Adipose tissue (tissue), 3 donors: Measurements from ENCODE around the gene SORL1. TPM values are rescaled to one million over a fixed set of nuclear protein-coding genes. Genes with fewer than 3 reads are reported as not detected.
"Not testable (repeated sequence)": the region's sequence is repeated elsewhere in the genome, so short reads cannot be mapped to it uniquely, and the experiment has no call there.

Experiments used
- H3K27ac ChIP-seq: one replicate; pipeline ENCODE4 v1.5.1; 2013; ENCODE audit warnings: low read depth, low read length
- WGBS, 3 donors: extraction: QIAGEN DNeasy Blood & Tissue Kit; methylation state at CpG; one replicate each; pipeline ENCODE4 v1.1.7; 2013; 5-methylcytosine and 5-hydroxymethylcytosine counted together
- polyA plus RNA-seq, 3 donors: library from polyadenylated mRNA; stranded (reverse); fragments of 200-250 nt; gene quantifications; one replicate each; pipeline ENCODE4 v1.2.3, GENCODE V29; 2013
- donor health status: healthy with polysubstance abuse.
- donor health status: Bipolar disorder and iron deficiency.
- donor health status: healthy.

SORL1 gene
- polyA plus RNA-seq, 3 donors: 3.2 to 5.4 (median 3.4) TPM

DNA sequence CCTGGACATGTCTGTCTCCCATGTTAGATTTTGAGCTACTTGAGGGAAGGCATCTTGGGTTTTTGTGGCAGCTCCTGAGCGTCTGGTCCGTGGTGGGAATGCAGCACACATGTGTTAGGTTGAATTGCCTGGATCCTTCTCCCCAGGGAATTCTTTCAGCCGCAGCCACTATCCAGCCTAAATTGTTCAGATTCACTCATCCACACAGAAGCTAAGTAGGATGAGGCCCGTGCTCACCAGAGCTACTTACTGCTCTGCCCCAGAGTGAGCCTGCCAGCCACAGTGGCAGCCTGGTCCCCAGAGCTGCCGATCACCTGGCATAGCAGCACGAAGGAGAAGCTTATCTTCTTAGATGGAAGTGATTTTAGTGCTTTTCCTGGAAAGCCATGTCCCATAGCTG lies 35.1 kb downstream of the SORL1 start:
- WGBS, 3 donors: 72 to 80% (median 78%) methylated on average over 6 of the region's 6 CpGs
- H3K27ac ChIP-seq: no peak overlapping the region

GRCh38 chr11:121488170-121488569 lies 36.1 kb downstream of the SORL1 start:
- WGBS, 3 donors: 72 to 83% (median 83%) methylated on average over 2 of the region's 2 CpGs

DNA sequence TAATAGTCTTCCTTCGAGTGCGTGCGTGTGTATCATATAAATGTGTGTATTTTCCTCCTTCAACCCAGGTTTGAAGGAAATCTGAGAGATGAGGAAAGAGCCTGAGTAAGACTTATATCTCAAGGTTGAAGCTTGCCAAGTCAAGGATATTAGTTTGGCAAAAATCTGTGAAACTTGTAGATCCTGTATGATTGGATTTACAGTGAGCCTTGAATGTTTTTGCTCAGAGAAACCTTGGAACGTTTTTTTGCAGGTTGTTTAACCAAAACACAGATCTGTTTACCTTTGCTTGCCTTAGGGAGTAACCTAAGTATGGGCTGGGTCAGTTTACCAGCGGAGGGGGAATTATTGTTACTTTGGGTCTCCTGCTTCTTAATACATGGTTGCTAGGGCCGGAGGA lies 36.5 kb downstream of the SORL1 start:
- 76 to 87% (median 86%) methylated on average over 6 of the region's 6 CpGs for WGBS, 3 donors
- H3K27ac ChIP-seq: no peak overlapping the region

More at GRCh38 chr11:121488170-121488569, 36.1 kb downstream of the SORL1 start:
- H3K27ac ChIP-seq: no peak overlapping the region

DNA sequence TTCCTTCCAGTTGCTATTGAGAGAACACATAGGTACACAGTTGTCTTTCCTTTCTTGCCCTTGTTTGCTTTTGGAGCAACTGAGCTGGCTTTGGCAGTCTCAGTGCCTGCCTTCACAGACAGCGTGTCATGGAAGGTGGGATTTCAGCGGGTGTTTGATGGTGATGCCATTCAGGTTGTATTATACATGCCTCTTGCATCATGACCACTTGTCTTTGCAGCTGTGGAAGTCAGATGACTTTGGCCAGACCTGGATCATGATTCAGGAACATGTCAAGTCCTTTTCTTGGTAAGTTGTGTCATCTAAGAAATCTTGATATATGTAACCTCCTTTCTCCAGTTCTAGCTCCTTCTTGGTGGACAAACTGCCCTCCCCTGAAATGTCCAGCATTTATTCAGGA lies 37.7 kb downstream of the SORL1 start:
- WGBS, 3 donors: 88 to 97% (median 93%) methylated on average over 2 of the region's 2 CpGs
- no peak overlapping the region for H3K27ac ChIP-seq

- WGBS, 3 donors: 64 to 80% (median 67%) methylated on average over 7 of the region's 7 CpGs
- no peak overlapping the region for H3K27ac ChIP-seq
These were observed 42.4 kb downstream of the SORL1 start for GRCh38 chr11:121494355-121495099.

GRCh38 chr11:121497176-121497998 lies 45.3 kb downstream of the SORL1 start:
- H3K27ac ChIP-seq: no peak overlapping the region
- 73 to 91% (median 74%) methylated on average over 5 of the region's 5 CpGs for WGBS, 3 donors

DNA sequence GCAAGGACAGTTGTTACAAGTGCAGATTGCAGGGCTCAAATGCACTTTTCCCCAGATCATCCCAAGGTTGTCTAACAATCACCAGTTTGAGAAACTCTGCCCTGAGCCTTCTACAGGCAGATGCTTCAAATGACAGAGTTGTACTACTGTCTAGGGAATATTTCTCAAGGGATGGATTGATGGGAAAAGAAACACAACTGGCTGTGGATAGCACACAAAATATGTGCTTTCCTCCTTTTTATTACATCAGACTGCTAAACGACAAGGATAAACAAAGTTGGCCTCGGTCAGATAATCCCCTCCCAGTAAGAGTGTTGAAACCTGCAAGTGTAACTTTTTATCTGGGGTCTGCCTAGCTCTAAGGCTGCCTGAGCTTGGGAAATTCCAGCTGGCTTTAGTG lies 47.3 kb downstream of the SORL1 start:
- no peak overlapping the region for H3K27ac ChIP-seq
- WGBS, 3 donors: 12 to 21% (median 15%) methylated on average over 2 of the region's 2 CpGs

GRCh38 chr11:121500275-121500674 lies 48.2 kb downstream of the SORL1 start:
- H3K27ac ChIP-seq: no peak overlapping the region
- WGBS, 3 donors: 50 to 91% (median 64%) methylated on average over 2 of the region's 2 CpGs

DNA sequence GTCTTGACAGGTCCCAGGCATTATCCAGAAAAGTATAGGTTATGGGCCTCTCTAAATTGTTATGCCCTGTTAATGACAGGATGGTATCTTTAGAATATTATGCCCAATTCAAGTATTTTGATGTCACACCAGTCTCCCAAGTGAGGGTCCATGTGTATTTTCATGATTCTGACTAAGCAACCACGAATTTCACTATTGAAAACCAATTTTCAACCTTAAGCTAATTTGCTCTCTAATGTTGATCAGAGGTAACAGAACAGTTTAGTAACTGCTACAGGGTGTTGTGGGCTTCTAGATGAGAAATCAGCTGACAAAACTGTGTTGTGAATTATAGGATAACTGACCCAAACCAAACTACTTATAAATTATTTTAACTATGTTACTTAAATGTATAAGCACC lies 48.6 kb downstream of the SORL1 start:
- H3K27ac ChIP-seq: no peak overlapping the region
- 63 to 84% (median 78%) methylated on average over 1 of the region's 1 CpG for WGBS, 3 donors

DNA sequence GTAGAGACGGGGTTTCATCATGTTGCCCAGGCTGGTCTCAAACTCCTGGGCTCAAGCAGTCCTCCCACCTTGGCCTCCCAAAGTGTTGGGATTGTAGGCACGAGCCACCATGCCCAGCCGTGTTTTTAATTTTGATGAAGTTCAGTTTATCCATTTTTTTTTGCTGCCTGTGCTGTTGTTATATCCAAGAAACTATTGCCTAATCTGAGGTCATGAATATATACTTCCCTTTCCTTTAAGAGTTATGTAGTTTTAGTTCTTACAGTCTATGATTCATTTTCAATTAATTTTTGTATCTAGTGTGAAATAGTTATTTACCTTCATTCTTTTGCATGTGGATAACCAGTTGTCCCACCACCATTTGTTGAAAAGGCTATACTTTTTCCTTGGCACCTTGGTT lies 50.9 kb downstream of the SORL1 start:
- 42 to 76% (median 73%) methylated on average over 3 of the region's 3 CpGs for WGBS, 3 donors
- no peak overlapping the region for H3K27ac ChIP-seq

DNA sequence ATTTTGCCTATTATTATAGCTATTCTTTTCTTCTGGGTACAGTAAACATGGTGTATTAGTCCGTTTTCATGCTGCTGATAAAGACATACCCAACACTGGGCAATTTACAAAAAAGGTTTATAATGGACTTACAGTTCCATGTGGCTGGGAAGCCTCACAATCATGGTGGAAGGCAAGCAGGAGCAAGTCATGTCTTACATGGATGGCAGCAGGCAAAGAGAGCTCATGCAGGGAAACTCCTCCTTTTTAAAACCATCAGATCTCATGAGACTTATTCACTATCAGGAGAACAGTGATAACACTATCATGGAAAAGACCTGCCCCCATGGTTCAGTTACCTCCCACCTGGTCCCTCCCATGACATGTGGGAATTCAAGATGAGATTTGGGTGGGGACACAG lies 54.1 kb downstream of the SORL1 start:
- 65 to 86% (median 78%) methylated on average over 1 of the region's 1 CpG for WGBS, 3 donors
- not testable (repeated sequence) for H3K27ac ChIP-seq

DNA sequence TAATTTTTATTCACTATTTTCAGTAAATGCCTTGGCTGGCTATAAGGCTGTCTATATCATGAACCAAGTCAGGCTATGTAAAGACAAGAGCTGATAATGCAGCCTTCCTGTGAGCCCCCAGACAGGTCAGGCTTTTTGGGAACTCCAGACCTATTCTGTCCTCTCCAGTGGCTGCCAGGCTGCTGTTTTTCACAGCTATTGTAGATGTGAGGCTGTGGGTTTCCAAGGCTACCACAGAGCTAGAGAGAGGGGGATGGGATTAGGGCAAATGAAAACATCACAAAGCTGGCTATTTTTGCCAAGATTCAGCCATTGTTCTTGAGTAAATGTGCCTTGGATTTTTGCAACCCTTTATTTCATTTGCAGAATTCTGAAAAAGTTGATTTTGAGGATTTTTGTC lies 56.3 kb downstream of the SORL1 start:
- no peak overlapping the region for H3K27ac ChIP-seq

DNA sequence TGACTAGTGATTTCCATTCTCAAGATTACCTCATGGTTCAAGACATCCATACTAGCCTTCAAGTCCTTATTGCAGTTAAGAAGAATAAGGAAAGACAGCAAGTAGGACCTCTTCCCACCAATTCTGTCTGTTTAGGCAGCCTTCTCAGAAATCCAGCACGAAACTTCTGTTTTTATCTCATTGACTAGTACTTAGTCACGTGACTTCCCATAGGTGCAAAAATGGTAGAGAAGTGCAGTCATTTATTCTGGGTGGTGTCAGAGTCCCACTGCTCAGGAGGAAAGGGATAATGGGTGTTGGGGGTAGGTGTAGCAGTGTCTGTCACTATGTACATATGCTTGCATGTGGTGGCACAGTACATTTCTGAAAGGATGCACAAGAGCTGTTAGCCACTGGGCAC lies 58.3 kb downstream of the SORL1 start:
- no peak overlapping the region for H3K27ac ChIP-seq
- WGBS, 3 donors: 77 to 82% (median 82%) methylated on average over 2 of the region's 2 CpGs

DNA sequence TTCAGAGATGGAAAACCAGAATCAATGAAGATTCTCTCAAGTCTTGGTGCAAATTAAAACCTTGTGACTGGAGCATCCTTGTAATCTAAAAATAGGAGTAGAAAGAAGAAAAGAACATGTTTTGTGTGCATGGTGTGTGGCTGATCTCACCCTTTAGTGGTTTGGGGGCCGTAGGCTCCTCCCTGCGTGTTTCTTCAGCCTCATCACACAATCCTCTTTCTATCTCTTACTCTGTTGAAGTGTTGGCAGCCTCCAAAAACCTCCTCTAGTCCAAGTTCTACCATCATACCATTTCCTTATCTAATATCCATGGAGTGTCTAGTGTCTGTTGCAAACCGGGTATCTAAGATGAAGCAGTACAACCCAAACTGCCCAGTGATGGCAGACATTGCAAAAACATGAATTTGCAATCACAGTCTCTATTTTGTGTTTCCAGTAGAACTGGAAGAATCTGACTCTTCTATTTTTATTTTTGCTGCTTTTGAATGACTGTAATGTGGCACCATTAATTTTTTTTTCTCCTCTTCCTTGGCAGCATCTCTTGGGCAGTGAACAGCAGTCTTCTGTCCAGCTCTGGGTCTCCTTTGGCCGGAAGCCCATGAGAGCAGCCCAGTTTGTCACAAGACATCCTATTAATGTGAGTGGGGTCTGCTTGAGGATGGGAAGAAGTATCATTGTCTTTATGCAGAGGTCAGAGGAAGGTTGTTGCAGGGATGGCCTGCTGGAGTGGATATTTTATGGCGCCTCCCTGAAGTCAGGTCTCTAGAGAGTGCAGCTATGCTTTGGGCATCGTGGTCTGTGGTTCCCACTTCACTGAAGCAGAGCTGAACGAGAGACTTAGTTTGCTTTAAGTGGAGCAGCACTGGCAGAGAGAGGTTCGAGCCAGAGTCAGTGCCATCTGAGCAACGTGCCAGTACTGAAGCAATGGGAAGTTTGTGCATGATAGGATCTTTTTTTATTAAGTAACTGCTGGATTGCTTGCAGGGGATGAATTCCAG lies 60.7 kb downstream of the SORL1 start:
- no peak overlapping the region for H3K27ac ChIP-seq
- WGBS, 3 donors: 73 to 87% (median 83%) methylated on average over 9 of the region's 9 CpGs

DNA sequence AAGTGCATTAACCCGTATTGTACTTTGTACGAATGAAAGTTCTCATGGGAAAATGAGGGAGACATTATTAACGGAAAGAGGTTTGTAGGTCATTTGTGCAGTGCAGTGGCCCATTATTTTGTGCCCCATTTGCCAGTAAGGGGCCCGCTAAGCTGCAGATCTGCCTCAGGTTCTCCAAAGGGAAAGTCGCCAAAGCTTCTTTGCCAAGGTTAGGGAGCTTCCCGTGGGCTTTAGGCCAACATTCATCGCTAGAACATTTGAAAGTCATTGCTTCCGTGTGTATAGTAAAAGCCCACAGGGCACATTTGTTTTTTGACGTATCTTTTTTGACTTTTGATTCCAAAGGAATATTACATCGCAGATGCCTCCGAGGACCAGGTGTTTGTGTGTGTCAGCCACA lies 61.7 kb downstream of the SORL1 start:
- H3K27ac ChIP-seq: no peak overlapping the region
- WGBS, 3 donors: 76 to 84% (median 81%) methylated on average over 11 of the region's 11 CpGs

- H3K27ac ChIP-seq: no peak overlapping the region
- 69 to 88% (median 86%) methylated on average over 17 of the region's 17 CpGs for WGBS, 3 donors
These were observed 62.6 kb downstream of the SORL1 start for GRCh38 chr11:121514432-121515334.

- no peak overlapping the region for H3K27ac ChIP-seq
- WGBS, 3 donors: 65 to 80% (median 78%) methylated on average over 2 of the region's 2 CpGs
These were observed 63.2 kb downstream of the SORL1 start for GRCh38 chr11:121515335-121515671.

- no peak overlapping the region for H3K27ac ChIP-seq
- 71 to 94% (median 89%) methylated on average over 1 of the region's 1 CpG for WGBS, 3 donors
These were observed 65.9 kb downstream of the SORL1 start for GRCh38 chr11:121517996-121518395.
